K562 (cell line): ENCODE results near the gene RPL22L1. TPM values are rescaled to one million over a fixed set of nuclear protein-coding genes. Genes with fewer than 3 reads are reported as not detected.
"Not testable (repeated sequence)": the region's sequence is repeated elsewhere in the genome, so short reads cannot be mapped to it uniquely, and the experiment has no call there.

Source experiments
- ATAC-seq: fragments of 200-7000 bp; cut with Tn5 transposase; 3 replicates; pipeline ENCODE4 v1.9.1; 2020; ENCODE audit warnings: moderate library complexity
- BruUV-seq: library from RNA; stranded (reverse); fragments of 400-500 nt; replicated peaks from 2 replicates; lab custom pipeline; 2021; lab: Mats Ljungman, UMichigan
- CTCF ChIA-PET: fragments of 300-600 bp; formaldehyde crosslinking; extraction: SDS; loops from one replicate; lab custom pipeline; 2021; ENCODE audit warnings: low intra/inter-chr PET ratio; lab: Yijun Ruan, JAX
- POLR2A ChIA-PET: fragments of 300-600, 350-650 bp; sonication (Branson Sonifier 250); formaldehyde crosslinking; extraction: SDS; loops from one replicate; lab custom pipeline; 2021; ENCODE audit warnings: antibody characterized with exemption, inconsistent platforms; lab: Yijun Ruan, JAX
- DNase-seq, 4 experiments: peaks; one replicate each; pipeline versions ENCODE4 v3.0.0 to v3.0.0-alpha.2; 2011 to 2018; ENCODE audit warnings: low spot score in 3 of 4, mixed read lengths in 3 of 4; ENCODE audit errors: extremely low read depth in 1 of 4
- FAIRE-seq: peaks from 2 replicates; lab custom pipeline; 2011; peaks lifted over from hg19 to GRCh38; lab: Jason Lieb, UNC
- H2AFZ ChIP-seq: 2 replicates; pipeline ENCODE4 v1.6.0; 2011; ENCODE audit warnings: low read depth, low read length, control low read depth, inconsistent platforms
- H3K27ac ChIP-seq: fragments of 200-600 bp; 3 replicates; pipeline ENCODE4 v1.8.0; 2011; ENCODE audit warnings: low read depth, mild to moderate bottlenecking, control low read depth, inconsistent platforms, low read length, moderate library complexity, mixed read lengths; ENCODE audit errors: extremely low read depth
- H3K27me3 ChIP-seq, 2 experiments: fragments of 300-600 bp in 1 of 2; 2 replicates in 1 of 2; 3 replicates in 1 of 2; pipeline versions ENCODE4 v1.6.0 to v1.8.0; 2011; ENCODE audit warnings: inconsistent platforms in 2 of 2, low read length in 2 of 2, mild to moderate bottlenecking in 1 of 2, mixed read lengths in 1 of 2, moderate library complexity in 1 of 2; ENCODE audit not compliant: control insufficient read depth in 2 of 2, insufficient read depth in 2 of 2
- H3K36me3 ChIP-seq: fragments of 300-600 bp; 3 replicates; pipeline ENCODE4 v1.8.0; 2011; ENCODE audit warnings: mild to moderate bottlenecking, low read length, inconsistent platforms; ENCODE audit not compliant: control insufficient read depth, insufficient read depth
- H3K4me1 ChIP-seq, 2 experiments: fragments of 200-600 bp in 1 of 2; replicated peaks in 1 of 2; 2 replicates in 1 of 2; 3 replicates in 1 of 2; pipeline versions ENCODE4 v1.5.1 to v1.8.0; 2011; ENCODE audit warnings: inconsistent platforms in 2 of 2, low read length in 2 of 2, mild to moderate bottlenecking in 1 of 2, mixed read lengths in 1 of 2, moderate library complexity in 1 of 2; ENCODE audit not compliant: control insufficient read depth in 2 of 2, insufficient read depth in 2 of 2
- H3K4me2 ChIP-seq: 2 replicates; pipeline ENCODE4 v1.6.1; 2011; ENCODE audit warnings: low read length, control low read depth, inconsistent platforms, mixed read lengths; ENCODE audit not compliant: insufficient read depth
- H3K4me3 ChIP-seq: fragments of 200-600 bp; sonication (generic), shearing (Covaris generic); 2 replicates; pipeline ENCODE4 v1.5.1; 2016; ENCODE audit warnings: control low read depth, inconsistent platforms
- H3K79me2 ChIP-seq: fragments of 200-600 bp; 3 replicates; pipeline ENCODE4 v1.8.0; 2011; ENCODE audit warnings: low read length, inconsistent platforms; ENCODE audit not compliant: control insufficient read depth, insufficient read depth
- H3K9ac ChIP-seq, 2 experiments: 2 replicates each; pipeline versions ENCODE4 v1.6.0 to v1.6.1; 2011; ENCODE audit warnings: low read depth in 2 of 2, low read length in 2 of 2, control low read depth in 1 of 2, inconsistent platforms in 1 of 2, mild to moderate bottlenecking in 1 of 2, mixed read lengths in 1 of 2; ENCODE audit not compliant: insufficient read depth in 1 of 2
- H3K9me1 ChIP-seq: one replicate; pipeline ENCODE4 v1.6.0; 2011; ENCODE audit warnings: inconsistent platforms, mild to moderate bottlenecking, low read length, moderate library complexity; ENCODE audit not compliant: control insufficient read depth, insufficient read depth
- H3K9me3 ChIP-seq: replicated peaks from 2 replicates; pipeline ENCODE4 v1.5.1; 2011; ENCODE audit warnings: low read depth, low read length, inconsistent platforms; ENCODE audit not compliant: control insufficient read depth, insufficient read depth
- H4K20me1 ChIP-seq: replicated peaks from 2 replicates; pipeline ENCODE4 v1.6.1; 2011; ENCODE audit warnings: low read length, inconsistent platforms, mixed read lengths; ENCODE audit not compliant: control insufficient read depth, insufficient read depth
- C11orf30 ChIP-seq: fragments of 450-650 bp; IDR thresholded peaks from 2 replicates; pipeline ENCODE4 v1.6.1; 2016; ENCODE audit warnings: low read depth, mild to moderate bottlenecking
- CEBPB ChIP-seq: fragments of 450-650 bp; IDR thresholded peaks from 2 replicates; pipeline ENCODE4 v1.6.1; 2016; ENCODE audit warnings: missing genetic modification characterization, missing compliant biosample characterization
- CHAMP1 ChIP-seq: fragments of 450-650 bp; IDR thresholded peaks from 2 replicates; pipeline ENCODE4 v1.6.1; 2016; ENCODE audit warnings: mild to moderate bottlenecking
- E2F8 ChIP-seq: fragments of 450-650 bp; IDR thresholded peaks from 2 replicates; pipeline ENCODE4 v1.7.1; 2018; ENCODE audit warnings: mild to moderate bottlenecking, low read depth; ENCODE audit not compliant: partially characterized antibody
- MAFF ChIP-seq: IDR thresholded peaks from 2 replicates; pipeline ENCODE4 v1.6.1; 2012; ENCODE audit warnings: low read length, improper control_type of control experiment
- MAFG ChIP-seq: fragments of 450-650 bp; conservative IDR thresholded peaks from 2 replicates; pipeline ENCODE4 v1.6.1; 2016; ENCODE audit warnings: missing genetic modification characterization, missing compliant biosample characterization
- MAFK ChIP-seq: IDR thresholded peaks from 2 replicates; pipeline ENCODE4 v1.6.1; 2011; ENCODE audit warnings: low read length, improper control_type of control experiment
- NBN ChIP-seq: fragments of 450-650 bp; IDR thresholded peaks from 2 replicates; pipeline ENCODE4 v1.6.1; 2016; ENCODE audit warnings: low read depth, mild to moderate bottlenecking
- NFE2L1 ChIP-seq: fragments of 450-650 bp; IDR thresholded peaks from 2 replicates; pipeline ENCODE4 v1.6.1; 2016; ENCODE audit warnings: missing genetic modification characterization, low read depth, mild to moderate bottlenecking, missing compliant biosample characterization, moderate library complexity, borderline replicate concordance
- ZNF316 ChIP-seq: fragments of 450-650 bp; IDR thresholded peaks from 2 replicates; pipeline ENCODE4 v1.6.1; 2016
- ZNF431 ChIP-seq: sonication (generic); formaldehyde crosslinking; IDR thresholded peaks from 2 replicates; pipeline ENCODE4 v1.8.0; 2022; ENCODE audit warnings: mild to moderate bottlenecking, missing genetic modification reagents
- ZNF707 ChIP-seq: fragments of 250-450 bp; sonication (Bioruptor Pico); conservative IDR thresholded peaks from 2 replicates; pipeline ENCODE4 v1.8.0; 2022; ENCODE audit warnings: inconsistent platforms, mild to moderate bottlenecking, moderate library complexity
- WGBS: fragments of 100-300 bp; shearing (Covaris generic); methylation state at CpG from one replicate; pipeline ENCODE4 v1.1.6; 2016; ENCODE audit warnings: low coverage, mixed read lengths; ENCODE audit not compliant: insufficient coverage; ENCODE audit errors: missing lambda C conversion rate; 5-methylcytosine and 5-hydroxymethylcytosine counted together
- in situ Hi-C: fragments of 300-500 bp; cut with MboI; formaldehyde crosslinking; loops from 4 replicates; pipeline ENCODE4 v1.15.0; 2018; ENCODE audit warnings: inconsistent platforms, mixed read lengths
- intact Hi-C: fragments of 100-400 bp; cut with micrococcal nuclease; formaldehyde crosslinking; loops from 2 replicates; pipeline ENCODE4 v1.14.2; 2022
- polyA plus RNA-seq, 8 experiments: library from polyadenylated mRNA; depleted of rRNA in 4 of 8; stranded (reverse) in 5 of 8; unstranded in 3 of 8; fragments of >200 nt; fragmentation: Nextera tagmentation in 2 of 8; fragmentation: Illumina TruSeq in 1 of 8; extraction: Ambion mirVana in 2 of 8; extraction: Trizol in 1 of 8; gene quantifications; 2 replicates each; pipeline versions ENCODE4 v1.2.1 to v1.2.3, GENCODE V29; 2011 to 2014; ENCODE audit warnings: inconsistent platforms in 1 of 8, missing spikeins in 1 of 8
- total RNA-seq, 7 experiments: library from RNA; depleted of rRNA in 6 of 7; stranded (reverse); fragments of >200 nt in 6 of 7; fragmentation: Illumina TruSeq in 2 of 7; extraction: Trizol in 2 of 7; gene quantifications; 2 replicates each; pipeline versions ENCODE4 v1.2.1 to v1.2.3, GENCODE V29; 2011 to 2021; ENCODE audit warnings: low replicate concordance in 1 of 7

RPL22L1 gene
- total and polyA plus RNA-seq, 9 of the 15 experiments (the other 6 are each of a cell fraction or from before 2014, with no cell fraction given), result 53.9 to 198 (median 108) TPM

GRCh38 chr3:170896333-170896732, 26.3 kb upstream of the RPL22L1 start:
- FAIRE-seq, in situ Hi-C loops, intact Hi-C loops, H3K27ac ChIP-seq, H2AFZ ChIP-seq, H3K4me3 ChIP-seq, H3K27me3 ChIP-seq, H3K4me2 ChIP-seq, H3K36me3 ChIP-seq, H3K9ac ChIP-seq, BruUV-seq, H3K9me3 ChIP-seq, ATAC-seq, CTCF ChIA-PET, H4K20me1 ChIP-seq, H3K79me2 ChIP-seq, H3K9me1 ChIP-seq, H3K4me1 ChIP-seq, DNase-seq: not testable (repeated sequence)
- POLR2A ChIA-PET, result interaction anchor here (1.2 to 1.5 kb wide), 3 partner anchors 10 to 27 kb away, joined by 3 to 7 read pairs (median 5); partner anchors contain the start of gene RPL22L1
- WGBS, result 94% methylated on average over 6 of the region's 6 CpGs
- TF ChIP-seq ZNF431 (peak; percentile 93), CHAMP1 (0 out of 2 replicates have a peak, but pooled peaks have one; percentile 32)

- no TSS peak for BruUV-seq
- Histone ChIP-seq H2AFZ (no peak overlapping the region), H3K9me1 (no peaks in the 10 kb centered on the region), H4K20me1 (no peaks in the 10 kb centered on the region), H3K27ac (no peak overlapping the region), H3K9ac (no peak overlapping the region), H3K79me2 (no peaks in the 10 kb centered on the region), H3K9me3 (0 out of 2 replicates have a peak, but pooled peaks cover 2% of the 10 kb centered on the region), H3K4me1 (no peaks in the 10 kb centered on the region), H3K4me3 (no peak overlapping the region), H3K27me3 (no peaks in the 10 kb centered on the region), H3K36me3 (peaks cover 5% of the 10 kb centered on the region; the same call in 1 of the 3 replicates), H3K4me2 (no peak overlapping the region)
- FAIRE-seq (no peak), DNase-seq (no peak), ATAC-seq (no peak)
- CTCF ChIA-PET, result interaction anchor here (0.6 kb wide), 1 partner anchor 331 kb away, joined by 4 read pairs; no protein-coding TSS in a partner anchor
- intact Hi-C loops, result no loop called here
- 95% methylated on average over 5 of the region's 8 CpGs for WGBS
- in situ Hi-C loops, result no loop called here
- POLR2A ChIA-PET, result no interaction called here
- TF ChIP-seq MAFK (peak; percentile 90), ZNF707 (CRISPR knock-in tag) (no peak), NFE2L1 (tag) (no peak), E2F8 (no peak), CEBPB (tag) (no peak), MAFF (peak; percentile 92), C11orf30 (peak; percentile 86), ZNF316 (peak; percentile 95), MAFG (tag) (peak; percentile 84), NBN (no peak)
Measured at GRCh38 chr3:170893895-170894294, 23.9 kb upstream of the RPL22L1 start.
